Measurements from ENCODE around the gene GOLGA7B.

- no peak for TF ChIP-seq ZNF132 (tag by site-specific recombination; IDR thresholded peaks at IDR 0.05; ENCODE audit: borderline replicate concordance)
- TF ChIP-seq MZF1 (tag by site-specific recombination; IDR thresholded peaks at IDR 0.05; ENCODE audit: borderline replicate concordance), result no peak
- TF ChIP-seq ZNF501 (tag by site-specific recombination; IDR thresholded peaks at IDR 0.05), result no peak
- no peak for TF ChIP-seq TCF7L2 (IDR thresholded peaks at IDR 0.05; ENCODE audit: borderline replicate concordance, low read depth, low read length)
- no peak for TF ChIP-seq ZNF114 (tag by site-specific recombination; IDR thresholded peaks at IDR 0.05)
- TF ChIP-seq CTCF (tag by site-specific recombination; IDR thresholded peaks at IDR 0.05), result no peak
- TF ChIP-seq YY1 (tag by site-specific recombination; IDR thresholded peaks at IDR 0.05), result no peak
- TF ChIP-seq TSHZ1 (tag by site-specific recombination; IDR thresholded peaks at IDR 0.05; ENCODE audit: borderline replicate concordance), result no peak
Observed at GRCh38 chr10:97850446-97850845, 803 bp downstream of the GOLGA7B start.

All from HEK293 (cell line).